HG03139 (cell line): Measurements from ENCODE around the gene KDM6B.
A peak's percentile ranks its signal among the peaks of the same experiment; 100 is the strongest.

Experiments
- ATAC-seq: cut with Tn5 transposase; IDR thresholded peaks from one replicate; pipeline ENCODE4 v1.9.1; 2021; ENCODE audit not compliant: unreplicated experiment

KDM6B gene

GRCh38 chr17:7839190-7839875, 5.3 kb downstream of the KDM6B start:
- no peak for ATAC-seq

- ATAC-seq = no peak
These were observed 5.9 kb downstream of the KDM6B start for GRCh38 chr17:7839876-7840261.

- ATAC-seq = no peak
These were observed 6.4 kb downstream of the KDM6B start for GRCh38 chr17:7840441-7840840.

- ATAC-seq = no peak
These were observed 6.9 kb downstream of the KDM6B start for GRCh38 chr17:7840875-7841274.

DNA sequence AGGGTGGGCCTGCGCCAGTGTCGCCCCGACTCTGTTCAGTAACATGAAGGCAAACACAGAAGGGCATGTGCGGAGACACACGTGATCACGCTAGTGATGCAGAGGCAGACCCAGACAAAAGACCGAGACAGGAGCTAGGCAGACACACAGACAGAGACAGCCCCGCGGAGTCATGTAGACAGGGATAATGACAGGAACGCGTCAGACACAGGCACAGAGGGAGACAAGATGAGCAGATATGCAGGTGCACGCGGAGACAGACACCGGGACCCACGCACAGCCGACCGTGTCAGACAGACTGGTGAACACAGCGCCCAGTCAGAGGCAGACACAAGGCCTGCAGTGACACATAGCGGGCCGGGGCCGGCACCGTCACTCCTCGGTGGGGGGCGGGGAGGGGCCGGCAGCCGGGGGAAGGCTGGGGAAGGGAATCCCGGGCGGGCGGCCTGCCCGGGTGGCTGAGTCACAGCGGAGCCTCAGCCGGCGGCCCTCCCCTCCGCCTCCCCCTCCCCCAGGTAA, 7.4 kb downstream of the KDM6B start:
- no peak for ATAC-seq

DNA sequence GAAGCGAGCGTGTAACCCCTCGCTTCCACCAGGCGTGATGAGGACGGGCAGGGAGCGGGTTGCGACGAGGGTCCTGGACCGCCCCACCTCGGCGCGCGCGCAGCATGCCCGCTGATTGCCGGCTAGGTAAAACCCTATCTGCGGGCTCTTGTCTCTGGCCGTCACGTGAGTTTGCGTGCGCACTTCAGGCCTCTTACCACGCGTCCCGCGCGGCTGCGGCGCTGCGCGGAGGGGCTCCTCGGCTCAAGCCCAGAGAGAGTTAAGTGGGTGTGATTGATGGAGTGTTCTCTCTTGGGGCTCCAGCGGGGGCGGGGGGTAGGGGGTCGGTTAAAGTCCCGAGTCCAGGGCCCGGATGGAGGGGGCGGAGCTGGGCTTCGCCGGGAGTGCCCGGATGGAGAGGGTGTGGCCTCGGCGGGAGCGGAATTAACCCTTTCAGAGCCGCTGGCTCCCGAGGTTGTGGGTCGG, 7.9 kb downstream of the KDM6B start:
- no peak for ATAC-seq

- no peak for ATAC-seq
These were observed 8.6 kb downstream of the KDM6B start for GRCh38 chr17:7842380-7843256.

DNA sequence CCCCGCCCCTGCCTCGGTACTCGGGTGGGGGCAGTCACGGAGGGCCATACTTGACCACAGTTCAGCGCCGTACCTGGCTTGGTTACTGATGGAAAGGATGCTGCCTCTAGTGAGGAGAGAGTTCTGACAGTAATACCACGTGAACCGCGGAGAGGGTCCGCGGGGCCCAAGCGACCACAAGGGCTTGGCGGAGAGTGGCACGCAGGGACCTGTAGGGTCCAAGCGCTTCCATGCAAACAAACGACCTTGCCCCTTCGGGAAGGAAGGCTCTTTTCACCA, 9.2 kb downstream of the KDM6B start:
- no peak for ATAC-seq

- ATAC-seq = no peak
These were observed 9.7 kb downstream of the KDM6B start for GRCh38 chr17:7843536-7844291.

- peak; percentile 36 for ATAC-seq
These were observed 10.5 kb downstream of the KDM6B start for GRCh38 chr17:7844292-7845154.

GRCh38 chr17:7845359-7846062, 11.5 kb downstream of the KDM6B start:
- ATAC-seq = no peak

DNA sequence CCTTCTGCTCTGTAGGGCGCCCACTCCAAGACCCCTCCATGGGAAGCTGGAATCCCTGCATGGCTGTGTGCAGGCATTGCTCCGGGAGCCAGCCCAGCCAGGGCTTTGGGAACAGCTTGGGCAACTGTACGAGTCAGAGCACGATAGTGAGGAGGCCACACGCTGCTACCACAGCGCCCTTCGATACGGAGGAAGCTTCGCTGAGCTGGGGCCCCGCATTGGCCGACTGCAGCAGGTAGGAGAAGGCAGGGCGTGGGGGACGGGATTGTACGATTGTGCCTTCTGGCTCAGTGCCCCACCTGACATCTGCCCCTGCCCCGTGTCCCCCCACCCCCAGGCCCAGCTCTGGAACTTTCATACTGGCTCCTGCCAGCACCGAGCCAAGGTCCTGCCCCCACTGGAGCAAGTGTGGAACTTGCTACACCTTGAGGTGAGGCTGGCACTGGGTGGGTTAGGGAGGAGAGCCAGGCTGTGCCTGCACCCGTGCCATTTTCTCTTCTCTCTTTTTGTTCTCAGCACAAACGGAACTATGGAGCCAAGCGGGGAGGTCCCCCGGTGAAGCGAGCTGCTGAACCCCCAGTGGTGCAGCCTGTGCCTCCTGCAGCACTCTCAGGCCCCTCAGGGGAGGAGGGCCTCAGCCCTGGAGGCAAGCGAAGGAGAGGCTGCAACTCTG, 12.2 kb downstream of the KDM6B start:
- no peak for ATAC-seq

GRCh38 chr17:7846765-7847661, 13.0 kb downstream of the KDM6B start:
- no peak for ATAC-seq

GRCh38 chr17:7848131-7848579, 14.1 kb downstream of the KDM6B start:
- no peak for ATAC-seq

GRCh38 chr17:7848739-7849129, 14.7 kb downstream of the KDM6B start:
- no peak for ATAC-seq

DNA sequence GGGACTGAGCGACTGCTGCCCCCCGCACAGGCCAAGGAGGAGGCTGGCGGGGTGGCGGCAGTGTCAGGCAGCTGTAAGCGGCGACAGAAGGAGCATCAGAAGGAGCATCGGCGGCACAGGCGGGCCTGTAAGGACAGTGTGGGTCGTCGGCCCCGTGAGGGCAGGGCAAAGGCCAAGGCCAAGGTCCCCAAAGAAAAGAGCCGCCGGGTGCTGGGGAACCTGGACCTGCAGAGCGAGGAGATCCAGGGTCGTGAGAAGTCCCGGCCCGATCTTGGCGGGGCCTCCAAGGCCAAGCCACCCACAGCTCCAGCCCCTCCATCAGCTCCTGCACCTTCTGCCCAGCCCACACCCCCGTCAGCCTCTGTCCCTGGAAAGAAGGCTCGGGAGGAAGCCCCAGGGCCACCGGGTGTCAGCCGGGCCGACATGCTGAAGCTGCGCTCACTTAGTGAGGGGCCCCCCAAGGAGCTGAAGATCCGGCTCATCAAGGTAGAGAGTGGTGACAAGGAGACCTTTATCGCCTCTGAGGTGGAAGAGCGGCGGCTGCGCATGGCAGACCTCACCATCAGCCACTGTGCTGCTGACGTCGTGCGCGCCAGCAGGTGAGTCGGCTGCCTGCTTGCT, 15.2 kb downstream of the KDM6B start:
- no peak for ATAC-seq

GRCh38 chr17:7849751-7850504, 15.9 kb downstream of the KDM6B start:
- no peak for ATAC-seq
